HepG2 (cell line): ENCODE results near the gene ADRM1.

ENCODE experiments used
- CTCF ChIP-seq: sonication (generic); formaldehyde crosslinking; IDR thresholded peaks from 2 replicates; pipeline ENCODE4 v1.5.0; 2020; ENCODE audit warnings: mild to moderate bottlenecking, missing genetic modification reagents, moderate library complexity
- EZH2 ChIP-seq: conservative IDR thresholded peaks from 2 replicates; pipeline ENCODE4 v1.6.1; 2012; ENCODE audit warnings: mild to moderate bottlenecking, low read depth, low read length, moderate library complexity
- HNF4A ChIP-seq: sonication (generic); formaldehyde crosslinking; IDR thresholded peaks from 2 replicates; pipeline ENCODE4 v1.4.0; 2020; ENCODE audit warnings: missing genetic modification reagents
- HNRNPLL ChIP-seq: fragments of 200-400 bp; formaldehyde crosslinking; IDR thresholded peaks from 2 replicates; pipeline ENCODE4 v1.6.1; 2017; ENCODE audit warnings: mild to moderate bottlenecking, low read depth, low read length; ENCODE audit not compliant: poor library complexity, severe bottlenecking
- POLR2A ChIP-seq, 2 experiments: IDR thresholded peaks; 2 replicates each; pipeline ENCODE4 v1.6.1; 2011; ENCODE audit warnings: low read depth in 2 of 2, low read length in 2 of 2, mild to moderate bottlenecking in 1 of 2, moderate library complexity in 1 of 2; ENCODE audit not compliant: insufficient read depth in 1 of 2
- RAD21 ChIP-seq: fragments of 450-650 bp; formaldehyde crosslinking; IDR thresholded peaks from 2 replicates; pipeline ENCODE4 v1.5.0; 2020; ENCODE audit warnings: mild to moderate bottlenecking
- SIN3B ChIP-seq: fragments of 150-350 bp; IDR thresholded peaks from 2 replicates; pipeline ENCODE4 v1.6.1; 2014; ENCODE audit warnings: low read length
- ZBTB21 ChIP-seq: sonication (generic); formaldehyde crosslinking; IDR thresholded peaks from 2 replicates; pipeline ENCODE4 v1.4.0; 2020; ENCODE audit warnings: missing genetic modification reagents
- ZNF143 ChIP-seq: sonication (generic); formaldehyde crosslinking; IDR thresholded peaks from 2 replicates; pipeline ENCODE4 v1.4.0; 2020; ENCODE audit warnings: missing genetic modification reagents

GRCh38 chr20:62294516-62294915 lies 8.3 kb upstream of the ADRM1 start:
- TF ChIP-seq RAD21 (no peak), ZBTB21 (CRISPR knock-in tag) (no peak), ZNF143 (CRISPR knock-in tag) (no peak), EZH2 (no peak), POLR2A (IDR thresholded peaks at IDR 0.05; ENCODE audit: insufficient read depth in 1 of 2, low read depth in 2 of 2, low read length in 2 of 2) (no peak), HNF4A (no peak), HNRNPLL (no peak), SIN3B (no peak), CTCF (CRISPR knock-in tag) (no peak)
